Measurements from ENCODE around the gene ATP6V0D1.

DNA sequence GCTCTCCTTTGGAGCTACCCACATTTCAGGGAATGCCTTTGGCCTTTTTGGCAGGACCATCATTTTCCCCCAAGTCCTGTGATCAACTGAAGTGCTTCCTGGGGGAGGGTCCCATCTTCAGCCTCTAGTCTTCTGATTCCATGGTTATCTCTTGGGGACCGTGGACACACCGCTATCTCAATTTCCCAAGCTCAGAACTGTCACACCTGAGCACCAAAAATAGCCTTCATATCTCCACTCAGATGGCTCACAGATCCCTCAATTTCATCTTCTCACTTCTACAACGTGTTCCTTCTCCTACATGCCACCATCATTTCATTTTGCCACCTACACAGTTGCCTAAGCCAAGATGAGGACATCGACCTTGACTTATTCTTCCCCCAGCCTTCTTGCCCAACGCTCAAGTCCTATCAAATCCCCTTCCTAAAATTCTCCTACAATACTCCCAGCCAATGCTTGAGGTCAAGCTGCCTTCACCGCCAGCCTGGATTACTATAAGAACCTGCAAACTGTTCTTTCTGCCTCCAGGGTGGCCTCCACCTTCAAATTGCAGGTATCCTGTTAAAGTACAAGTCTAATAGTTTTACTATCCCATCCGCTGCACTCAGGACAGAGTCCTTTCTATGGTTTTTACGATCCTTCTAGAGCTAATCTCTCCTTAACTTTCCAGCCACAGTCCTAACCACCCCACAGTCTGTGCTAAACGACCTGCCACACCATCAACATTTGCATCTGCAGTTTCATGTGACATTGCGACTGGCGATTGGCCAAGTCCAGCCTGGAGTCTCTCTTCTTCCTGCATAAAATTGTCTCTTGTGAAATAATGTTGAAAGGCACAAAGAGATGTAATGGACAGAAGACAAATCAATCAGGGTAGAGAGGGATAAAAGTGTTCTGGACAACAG is 6.2 kb downstream of the ATP6V0D1 start:
- TF ChIP-seq CTCF (IDR thresholded peaks at IDR 0.05) = no peak
- no peak for TF ChIP-seq POLR2A (IDR thresholded peaks at IDR 0.05)
